Measurements from ENCODE around the gene ARHGEF4. TPM values are rescaled to one million over a fixed set of nuclear protein-coding genes. Genes with fewer than 3 reads are reported as not detected.

Gene ARHGEF4
- total and polyA plus RNA-seq, 2 experiments from 2014 or later = 26.0 to 82.2 TPM

GRCh38 chr2:130864830-130865800, 28.4 kb downstream of the ARHGEF4 start:
- Histone ChIP-seq H3K36me3 (no peaks in the 10 kb centered on the region), H3K4me3 (no peak overlapping the region), H3K4me1 (ENCODE audit: low read depth) (no peaks in the 10 kb centered on the region), H3K9me3 (ENCODE audit: low read depth) (no peaks in the 10 kb centered on the region), H3K27me3 (no peaks in the 10 kb centered on the region), H3K27ac (no peak overlapping the region)
- TF ChIP-seq, protein P1, sequence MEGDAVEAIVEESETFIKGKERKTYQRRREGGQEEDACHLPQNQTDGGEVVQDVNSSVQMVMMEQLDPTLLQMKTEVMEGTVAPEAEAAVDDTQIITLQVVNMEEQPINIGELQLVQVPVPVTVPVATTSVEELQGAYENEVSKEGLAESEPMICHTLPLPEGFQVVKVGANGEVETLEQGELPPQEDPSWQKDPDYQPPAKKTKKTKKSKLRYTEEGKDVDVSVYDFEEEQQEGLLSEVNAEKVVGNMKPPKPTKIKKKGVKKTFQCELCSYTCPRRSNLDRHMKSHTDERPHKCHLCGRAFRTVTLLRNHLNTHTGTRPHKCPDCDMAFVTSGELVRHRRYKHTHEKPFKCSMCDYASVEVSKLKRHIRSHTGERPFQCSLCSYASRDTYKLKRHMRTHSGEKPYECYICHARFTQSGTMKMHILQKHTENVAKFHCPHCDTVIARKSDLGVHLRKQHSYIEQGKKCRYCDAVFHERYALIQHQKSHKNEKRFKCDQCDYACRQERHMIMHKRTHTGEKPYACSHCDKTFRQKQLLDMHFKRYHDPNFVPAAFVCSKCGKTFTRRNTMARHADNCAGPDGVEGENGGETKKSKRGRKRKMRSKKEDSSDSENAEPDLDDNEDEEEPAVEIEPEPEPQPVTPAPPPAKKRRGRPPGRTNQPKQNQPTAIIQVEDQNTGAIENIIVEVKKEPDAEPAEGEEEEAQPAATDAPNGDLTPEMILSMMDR (IDR thresholded peaks at IDR 0.05; ENCODE audit: low read depth, low read length) = no peak
- DNase-seq (ENCODE audit: low read depth in 1 of 2, low spot score in 1 of 2) = peak in 1 of 2 donors; percentile 99

DNA sequence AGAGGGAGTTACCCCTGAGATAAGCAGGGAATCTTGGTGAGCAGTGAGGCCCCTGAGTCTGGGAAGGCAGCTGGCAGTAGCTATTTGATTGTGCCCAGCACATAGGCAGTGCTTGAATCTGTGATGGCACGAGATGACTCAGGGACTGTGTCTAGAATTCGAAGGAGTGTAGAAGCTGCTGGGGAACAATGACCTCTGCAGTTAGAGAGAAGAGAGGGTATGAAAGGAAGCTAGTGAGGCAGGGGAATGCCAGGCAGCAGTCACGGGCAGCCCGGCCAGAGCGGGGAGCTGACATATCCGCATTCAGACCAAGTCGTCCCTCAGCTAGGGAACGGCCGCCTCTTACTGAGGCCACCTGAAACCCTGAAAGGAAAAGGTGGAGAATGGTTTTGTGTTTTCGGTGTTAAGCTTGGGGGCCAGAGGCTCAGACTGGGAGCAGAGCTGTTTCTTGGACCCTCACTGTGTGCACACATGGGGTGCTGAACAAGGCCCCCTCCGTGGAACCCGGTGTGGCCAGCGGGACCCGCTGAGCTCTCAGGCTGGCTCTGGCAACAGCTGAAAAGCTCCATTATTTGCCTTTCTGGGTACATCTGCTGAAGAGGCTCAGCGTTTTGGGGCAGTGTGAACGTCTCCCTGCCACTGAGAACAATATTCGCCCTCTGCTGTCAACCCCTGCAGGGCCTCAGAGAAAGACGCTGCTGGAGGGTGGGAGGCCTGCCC, 32.9 kb downstream of the ARHGEF4 start:
- TF ChIP-seq, protein P1 (IDR thresholded peaks at IDR 0.05; ENCODE audit: low read depth, low read length) = no peak
- Histone ChIP-seq H3K27ac (no peak overlapping the region), H3K4me3 (no peak overlapping the region), H3K27me3 (no peaks in the 10 kb centered on the region), H3K36me3 (no peaks in the 10 kb centered on the region), H3K4me1 (ENCODE audit: low read depth) (no peaks in the 10 kb centered on the region), H3K9me3 (ENCODE audit: low read depth) (no peaks in the 10 kb centered on the region)
- DNase-seq (ENCODE audit: low read depth in 1 of 2, low spot score in 1 of 2) = peak in 1 of 2 donors; percentile 25

DNA sequence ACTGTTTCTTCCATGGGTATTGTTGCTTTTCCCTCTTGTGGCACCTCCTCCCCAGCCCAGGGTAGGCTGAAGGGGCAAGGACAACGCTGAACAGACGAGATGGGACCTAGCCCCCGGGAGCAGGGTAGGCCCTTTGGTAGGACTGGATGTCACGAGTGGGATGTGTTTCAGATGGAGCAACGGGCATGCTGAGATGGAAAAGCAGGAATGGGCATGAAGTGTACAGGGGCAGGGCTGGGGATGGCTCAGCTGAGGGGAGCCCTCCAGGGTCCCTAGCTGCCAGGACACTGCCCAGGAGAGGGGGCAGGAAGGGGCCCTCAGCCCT, 33.4 kb downstream of the ARHGEF4 start:
- no peak for DNase-seq (ENCODE audit: low read depth in 1 of 2, low spot score in 1 of 2)
- Histone ChIP-seq H3K4me1 (ENCODE audit: low read depth) (no peaks in the 10 kb centered on the region), H3K27me3 (no peaks in the 10 kb centered on the region), H3K4me3 (no peak overlapping the region), H3K27ac (no peak overlapping the region), H3K9me3 (ENCODE audit: low read depth) (no peaks in the 10 kb centered on the region), H3K36me3 (no peaks in the 10 kb centered on the region)
- TF ChIP-seq, protein P1 (IDR thresholded peaks at IDR 0.05; ENCODE audit: low read depth, low read length) = no peak

- no peak for DNase-seq (ENCODE audit: low read depth in 1 of 2, low spot score in 1 of 2)
- no peak overlapping the region for H3K4me3 ChIP-seq
- H3K27me3 ChIP-seq = no peaks in the 10 kb centered on the region
- no peaks in the 10 kb centered on the region for H3K9me3 ChIP-seq (ENCODE audit: low read depth)
- TF ChIP-seq, protein P1 (IDR thresholded peaks at IDR 0.05; ENCODE audit: low read depth, low read length) = no peak
- no peak overlapping the region for H3K27ac ChIP-seq
- no peaks in the 10 kb centered on the region for H3K4me1 ChIP-seq (ENCODE audit: low read depth)
- no peaks in the 10 kb centered on the region for H3K36me3 ChIP-seq
These were observed 34.1 kb downstream of the ARHGEF4 start for GRCh38 chr2:130870779-130871178.

DNA sequence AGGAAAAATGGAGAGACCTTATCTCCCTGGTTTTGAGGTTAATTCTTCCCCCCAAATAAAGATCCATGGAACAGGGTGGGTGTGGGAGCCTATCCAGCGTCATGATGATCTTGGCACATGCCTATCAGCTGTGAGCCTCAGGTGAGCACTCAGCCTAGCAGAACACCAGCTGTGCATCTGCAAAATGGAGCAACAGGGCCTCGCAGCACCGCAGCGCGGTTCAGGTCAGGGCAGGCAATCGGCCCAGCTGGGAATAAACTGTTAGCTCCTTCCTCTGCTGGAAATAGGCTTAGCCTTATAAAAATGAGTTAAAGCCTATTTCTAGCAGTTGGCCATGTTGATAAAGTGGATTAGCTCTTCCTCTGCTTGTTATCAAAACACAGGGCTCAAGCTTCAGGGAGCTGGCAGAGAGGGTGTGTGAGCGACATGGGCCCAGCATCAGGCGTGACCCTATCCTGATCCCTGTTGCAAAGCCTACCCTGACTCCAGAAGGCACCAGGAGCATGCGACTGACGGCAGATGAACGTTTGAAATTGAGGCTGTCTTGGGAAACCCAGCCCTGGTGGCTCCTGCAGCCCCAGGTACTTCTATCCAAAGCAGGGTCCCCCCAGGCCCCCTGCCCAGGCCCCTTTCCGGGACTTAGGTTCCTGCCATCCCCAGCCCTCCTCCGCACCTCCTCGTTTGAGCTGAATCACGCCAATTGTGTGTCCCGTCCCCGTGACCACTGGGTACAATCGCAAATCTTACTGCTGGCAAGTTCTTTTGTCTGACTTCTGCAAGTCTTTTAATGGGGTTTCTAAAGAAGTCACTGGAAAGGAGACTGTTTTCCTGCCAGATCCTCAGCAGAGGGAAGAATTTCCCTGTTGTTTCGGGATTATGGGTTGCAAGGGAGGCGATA, 35.4 kb downstream of the ARHGEF4 start:
- Histone ChIP-seq H3K9me3 (ENCODE audit: low read depth) (no peaks in the 10 kb centered on the region), H3K4me1 (ENCODE audit: low read depth) (no peaks in the 10 kb centered on the region), H3K36me3 (no peaks in the 10 kb centered on the region), H3K4me3 (no peak overlapping the region), H3K27ac (no peak overlapping the region), H3K27me3 (no peaks in the 10 kb centered on the region)
- TF ChIP-seq, protein P1 (IDR thresholded peaks at IDR 0.05; ENCODE audit: low read depth, low read length) = no peak
- no peak for DNase-seq (ENCODE audit: low read depth in 1 of 2, low spot score in 1 of 2)
